ENCODE results near the gene DNAJC27.

GRCh38 chr2:24894750-24895149 is 77.0 kb downstream of the DNAJC27 start:
- TF ChIP-seq, protein P1, sequence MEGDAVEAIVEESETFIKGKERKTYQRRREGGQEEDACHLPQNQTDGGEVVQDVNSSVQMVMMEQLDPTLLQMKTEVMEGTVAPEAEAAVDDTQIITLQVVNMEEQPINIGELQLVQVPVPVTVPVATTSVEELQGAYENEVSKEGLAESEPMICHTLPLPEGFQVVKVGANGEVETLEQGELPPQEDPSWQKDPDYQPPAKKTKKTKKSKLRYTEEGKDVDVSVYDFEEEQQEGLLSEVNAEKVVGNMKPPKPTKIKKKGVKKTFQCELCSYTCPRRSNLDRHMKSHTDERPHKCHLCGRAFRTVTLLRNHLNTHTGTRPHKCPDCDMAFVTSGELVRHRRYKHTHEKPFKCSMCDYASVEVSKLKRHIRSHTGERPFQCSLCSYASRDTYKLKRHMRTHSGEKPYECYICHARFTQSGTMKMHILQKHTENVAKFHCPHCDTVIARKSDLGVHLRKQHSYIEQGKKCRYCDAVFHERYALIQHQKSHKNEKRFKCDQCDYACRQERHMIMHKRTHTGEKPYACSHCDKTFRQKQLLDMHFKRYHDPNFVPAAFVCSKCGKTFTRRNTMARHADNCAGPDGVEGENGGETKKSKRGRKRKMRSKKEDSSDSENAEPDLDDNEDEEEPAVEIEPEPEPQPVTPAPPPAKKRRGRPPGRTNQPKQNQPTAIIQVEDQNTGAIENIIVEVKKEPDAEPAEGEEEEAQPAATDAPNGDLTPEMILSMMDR (IDR thresholded peaks at IDR 0.05; ENCODE audit: low read depth, low read length) = no peak
- no peak for TF ChIP-seq EZH2phosphoT487 (IDR thresholded peaks at IDR 0.05; ENCODE audit: low read depth)
